ENCODE measurements around the gene RPS27. TPM values are rescaled to one million over a fixed set of nuclear protein-coding genes. Genes with fewer than 3 reads are reported as not detected.

RPS27 gene
- total and polyA plus RNA-seq, 2 of the 13 experiments (the other 11 are each of a cell fraction or from before 2014, with no cell fraction given): 3,737 to 9,964 TPM

DNA sequence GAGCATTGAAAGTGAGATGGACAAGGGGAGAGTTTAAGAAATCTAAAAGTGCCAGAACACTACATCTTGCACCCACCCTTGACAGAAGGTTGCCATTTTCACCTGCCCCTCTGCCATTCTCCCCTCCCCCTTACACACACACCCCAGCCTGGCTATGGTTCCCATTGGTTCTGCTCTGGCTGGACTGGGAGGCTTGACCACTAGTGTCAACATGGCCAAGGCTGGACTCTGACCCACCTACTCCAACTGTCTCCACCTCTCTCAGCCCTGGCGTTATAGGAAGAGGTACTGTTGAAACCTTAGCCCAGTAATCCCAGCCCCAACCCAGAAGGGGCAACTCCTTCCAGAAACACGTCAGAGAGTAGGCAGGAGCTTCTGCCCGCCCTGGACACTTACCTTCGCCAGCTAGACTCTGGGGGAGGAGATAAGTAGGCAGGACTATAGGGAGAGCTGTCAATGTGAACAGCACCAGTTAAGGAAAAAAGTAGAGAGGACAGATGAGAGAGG lies 36.6 kb upstream of the RPS27 start:
- peak; percentile 91 for DNase-seq (ENCODE audit: low spot score)
- in situ Hi-C loops (cut with HindIII; ENCODE audit: extremely low pct_ligation_motif_present, low pct_unique_long_range_greater_than_20kb): no loop called here
- TF ChIP-seq SIN3B (IDR thresholded peaks at IDR 0.05; ENCODE audit: low read length) (no peak), LCORL (IDR thresholded peaks at IDR 0.05) (no peak), LCORL (CRISPR knock-in tag; IDR thresholded peaks at IDR 0.05) (0 out of 2 replicates have a peak, but pooled peaks have one; percentile 23), HOXA7 (CRISPR knock-in tag; IDR thresholded peaks at IDR 0.05) (no peak), KLF6 (CRISPR knock-in tag; IDR thresholded peaks at IDR 0.05) (no peak), ZMAT3 (CRISPR knock-in tag; conservative IDR thresholded peaks at IDR 0.05) (no peak), ZBTB3 (CRISPR knock-in tag; IDR thresholded peaks at IDR 0.05; ENCODE audit: borderline replicate concordance, low read depth) (0 out of 2 replicates have a peak, but pooled peaks have one; percentile 27), NCOA2 (CRISPR knock-in tag; IDR thresholded peaks at IDR 0.05) (no peak; the same call in 1 of the 2 replicates), ZBED4 (CRISPR knock-in tag; IDR thresholded peaks at IDR 0.05; ENCODE audit: borderline replicate concordance) (peak; percentile 77; the same call in 1 of the 2 replicates), ZNF318 (CRISPR knock-in tag; IDR thresholded peaks at IDR 0.05) (no peak), FOXA1 (IDR thresholded peaks at IDR 0.05) (peak; percentile 70), FOXA1 (CRISPR knock-in tag; IDR thresholded peaks at IDR 0.05) (peak; percentile 97)

More for the DNA sequence above, 36.6 kb upstream of the RPS27 start:
- peaks cover 48% of the 10 kb centered on the region for H3K4me1 ChIP-seq (ENCODE audit: insufficient read depth, low read length)
- peak overlapping the region; percentile 78 for H3K4me2 ChIP-seq (ENCODE audit: low read depth, low read length)
- H3K27ac ChIP-seq (ENCODE audit: extremely low read length, insufficient read depth, low read length): peak overlapping the region; percentile 72
- peak; percentile 85 for ATAC-seq
- H3K9me3 ChIP-seq (ENCODE audit: low read length): no peaks in the 10 kb centered on the region
- H3K27me3 ChIP-seq (ENCODE audit: control insufficient read depth in 1 of 2, insufficient read depth in 2 of 2, low read length in 2 of 2): peaks cover 0 to 7% of the 10 kb centered on the region in 2 experiments; a peak in 1 of 5 replicates
- no TSS peak for BruUV-seq (replicated peaks)
- H2AFZ ChIP-seq (ENCODE audit: low read length): no peak overlapping the region
- 3% methylated on average over 4 of the region's 4 CpGs for WGBS (ENCODE audit: low lambda C conversion rate)
- peaks cover 39% of the 10 kb centered on the region for H3K79me2 ChIP-seq (ENCODE audit: insufficient read depth, low read length)
- H4K20me1 ChIP-seq (ENCODE audit: insufficient read depth, low read length): peaks cover 7% of the 10 kb centered on the region; the same call in 1 of the 2 replicates
- peak overlapping the region; percentile 48; the same call in 1 of the 2 replicates for H3K9ac ChIP-seq (ENCODE audit: insufficient read depth, low read depth, low read length)
- H3K4me3 ChIP-seq (replicated peaks in 1 of 3; ENCODE audit: insufficient read depth in 1 of 3, low read depth in 2 of 3, low read length in 3 of 3): peak overlapping the region in 1 of 3 experiments; percentile 17; a peak in 3 of 6 replicates
- ChIA-PET CTCF (ENCODE audit: low intra/inter-chr PET ratio, low total read pairs) (no interaction called here), POLR2A (interaction anchor here (0.6 to 7.0 kb wide), 10 partner anchors 9 to 37 kb away, joined by 3 to 89 read pairs (median 6); partner anchors contain the start of genes CREB3L4, GATAD2B, JTB and RAB13)
- FAIRE-seq: peak; percentile 99
- intact Hi-C loops (cut with micrococcal nuclease; ENCODE audit: unreplicated experiment): no loop called here
- peaks cover 16 to 40% of the 10 kb centered on the region in 2 experiments for H3K36me3 ChIP-seq (replicated peaks in 1 of 2; ENCODE audit: control insufficient read depth in 1 of 2, insufficient read depth in 2 of 2, low read length in 2 of 2)
